OCI-M2 (cell line): ENCODE measurements around the gene TYW5.
A peak's percentile ranks its signal among the peaks of the same experiment; 100 is the strongest.
"Not testable (repeated sequence)": the region's sequence is repeated elsewhere in the genome, so short reads cannot be mapped to it uniquely, and the experiment has no call there.

ENCODE experiments used
- DNase-seq: peaks from one replicate; lab custom pipeline; 2025; ENCODE audit not compliant: unreplicated experiment; lab: John Stamatoyannopoulos, UW

The TYW5 gene

DNA sequence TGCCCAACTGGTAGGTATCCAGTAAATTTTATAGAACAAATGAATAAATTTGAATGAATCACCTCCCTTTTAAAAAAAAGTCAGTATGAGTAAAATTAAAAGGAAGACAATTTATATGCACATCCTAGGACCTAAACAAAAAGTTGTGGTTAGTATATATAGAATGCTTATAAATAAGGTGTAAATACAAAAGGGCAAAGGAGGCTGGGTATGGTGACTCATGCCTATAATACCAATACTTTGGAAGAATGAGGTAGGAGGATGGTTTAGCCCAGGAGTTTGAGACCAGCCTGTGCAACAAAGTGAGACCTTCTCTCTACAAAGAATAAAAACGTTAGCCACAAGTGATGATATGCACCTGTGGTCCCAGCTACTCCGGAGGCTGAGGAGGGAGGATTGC is 31.4 kb downstream of the TYW5 start:
- no peak for DNase-seq

GRCh38 chr2:199922856-199923255 is 32.4 kb downstream of the TYW5 start:
- DNase-seq: no peak

- DNase-seq: no peak
These were observed 38.3 kb downstream of the TYW5 start for GRCh38 chr2:199916980-199917379.

- no peak for DNase-seq
These were observed 40.8 kb downstream of the TYW5 start for GRCh38 chr2:199914372-199914958.

- DNase-seq: not testable (repeated sequence)
These were observed 42.7 kb downstream of the TYW5 start for GRCh38 chr2:199912553-199913114.

DNA sequence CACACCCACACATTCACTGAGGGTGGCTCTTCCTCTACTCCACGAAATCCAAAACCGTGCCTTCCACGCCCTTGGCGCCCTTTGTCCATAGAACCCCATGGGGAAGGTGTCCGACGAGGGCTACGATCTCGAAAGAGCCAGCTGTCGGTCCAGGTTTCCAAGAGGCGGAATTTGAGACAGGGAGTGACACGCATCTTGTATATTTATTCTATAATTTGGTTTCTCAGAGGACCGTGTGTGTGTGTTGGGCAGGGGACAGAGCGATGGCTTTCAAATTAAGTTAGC is 43.5 kb downstream of the TYW5 start:
- no peak for DNase-seq

DNA sequence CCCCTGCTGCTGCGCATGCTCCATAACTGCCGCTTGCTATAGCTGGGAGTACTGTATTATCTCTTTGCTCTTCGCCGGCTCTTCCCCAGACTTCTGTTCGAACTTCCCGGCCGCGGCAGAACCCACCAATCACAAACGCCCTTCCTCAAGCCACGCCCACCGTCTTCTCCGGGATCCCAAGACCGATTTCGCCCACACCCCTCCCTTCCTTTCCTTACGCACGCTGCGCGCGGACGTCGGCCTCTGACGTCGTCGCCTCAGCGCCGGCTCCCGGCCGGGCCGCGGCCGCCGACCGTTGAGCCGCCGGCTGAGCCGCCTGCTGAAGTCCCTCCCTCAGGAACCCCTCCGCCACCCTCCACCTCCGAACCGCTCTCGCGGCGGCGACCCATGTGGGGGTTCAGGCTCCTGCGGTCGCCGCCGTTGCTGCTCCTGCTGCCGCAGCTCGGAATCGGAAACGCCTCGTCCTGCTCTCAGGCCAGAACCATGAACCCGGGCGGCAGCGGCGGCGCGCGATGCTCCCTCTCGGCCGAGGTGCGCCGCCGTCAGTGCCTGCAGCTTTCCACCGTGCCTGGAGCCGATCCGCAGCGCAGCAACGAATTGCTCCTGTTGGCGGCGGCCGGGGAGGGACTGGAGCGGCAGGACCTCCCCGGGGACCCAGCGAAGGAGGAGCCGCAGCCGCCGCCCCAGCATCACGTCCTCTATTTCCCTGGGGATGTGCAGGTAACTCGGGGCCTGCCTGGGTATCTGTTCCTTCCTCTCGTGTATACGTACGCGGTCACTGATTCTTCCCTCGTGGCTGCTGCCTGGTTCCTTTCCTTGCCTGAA is 44.0 kb downstream of the TYW5 start, which contains the start of gene C2orf69:
C2orf69 (plus strand) TSS at position 242 of the 825 bp plus-strand sequence; CDS start at position 388, 146 bp downstream.
- DNase-seq: no peak

DNA sequence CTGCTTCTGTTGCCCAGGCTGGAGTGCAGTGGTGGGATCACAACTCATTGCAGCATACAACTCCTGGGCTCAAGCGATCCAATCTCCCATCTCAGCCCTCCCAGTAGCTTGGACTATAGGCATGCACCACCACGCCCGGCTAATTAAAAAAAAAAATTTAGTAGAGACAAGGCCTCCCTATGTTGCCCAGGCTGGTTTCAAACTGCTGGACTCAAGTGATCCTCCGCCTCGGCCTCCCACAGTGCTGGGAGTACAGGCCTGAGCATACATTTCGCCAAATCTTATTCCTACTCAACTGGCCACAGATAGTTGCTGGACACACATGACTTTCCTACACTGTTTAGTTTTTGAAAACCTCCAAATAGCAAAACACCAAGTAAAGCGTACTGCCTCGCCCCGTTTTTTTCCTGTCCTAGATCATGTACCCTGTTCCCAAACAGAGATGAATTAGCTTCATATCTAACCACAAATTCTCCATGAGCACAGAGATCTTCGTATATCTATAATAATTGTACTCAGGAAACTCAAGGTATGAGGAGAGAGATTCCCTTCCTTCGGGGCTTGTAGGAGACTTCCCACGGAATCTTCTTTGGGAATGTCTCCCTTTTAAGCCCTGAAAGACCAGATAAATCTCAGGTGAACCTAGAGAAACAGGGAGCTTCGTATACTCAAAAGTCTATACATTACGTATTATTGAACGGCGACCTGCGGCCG is 44.8 kb downstream of the TYW5 start:
- peak; percentile 55 for DNase-seq

- DNase-seq: no peak
These were observed 48.1 kb downstream of the TYW5 start for GRCh38 chr2:199907008-199907714.

- DNase-seq: peak; percentile 75
These were observed 52.2 kb downstream of the TYW5 start for GRCh38 chr2:199903111-199903510.

DNA sequence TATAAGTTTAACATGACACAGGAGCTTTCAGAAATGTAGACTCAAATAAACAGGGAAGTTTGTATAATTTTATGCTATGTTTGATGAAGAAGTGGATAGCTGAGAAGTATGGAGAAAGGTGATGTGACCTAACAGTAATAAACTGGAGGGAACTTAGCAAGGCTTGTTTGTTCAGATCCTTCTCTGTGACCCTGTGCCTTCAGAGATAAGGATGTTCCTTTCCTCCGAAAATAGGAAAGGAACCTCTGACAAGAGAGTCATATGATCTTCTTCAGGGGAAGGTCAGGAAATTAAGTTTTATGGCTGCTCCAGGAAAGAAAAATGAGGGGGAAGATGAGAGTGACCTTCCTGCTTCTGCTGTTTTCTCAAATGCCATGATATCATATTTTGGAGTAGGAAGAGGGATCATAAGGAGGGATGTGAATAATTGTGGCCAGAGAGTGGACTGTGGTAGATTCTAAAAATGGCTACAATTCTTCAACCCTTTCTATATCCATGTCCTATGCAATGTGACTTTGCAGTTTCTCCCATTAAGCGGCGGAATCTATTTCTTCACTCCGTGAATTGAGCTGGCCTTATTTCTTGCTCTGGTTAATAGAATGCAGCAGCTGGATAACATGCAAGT is 52.7 kb downstream of the TYW5 start:
- peak; percentile 55 for DNase-seq

- no peak for DNase-seq
These were observed 53.3 kb downstream of the TYW5 start for GRCh38 chr2:199901942-199902341.

GRCh38 chr2:199896617-199897016 is 58.7 kb downstream of the TYW5 start:
- DNase-seq: no peak

- DNase-seq: no peak
These were observed 59.9 kb downstream of the TYW5 start for GRCh38 chr2:199895406-199895805.

GRCh38 chr2:199883474-199884212 is 71.6 kb downstream of the TYW5 start:
- DNase-seq: no peak

DNA sequence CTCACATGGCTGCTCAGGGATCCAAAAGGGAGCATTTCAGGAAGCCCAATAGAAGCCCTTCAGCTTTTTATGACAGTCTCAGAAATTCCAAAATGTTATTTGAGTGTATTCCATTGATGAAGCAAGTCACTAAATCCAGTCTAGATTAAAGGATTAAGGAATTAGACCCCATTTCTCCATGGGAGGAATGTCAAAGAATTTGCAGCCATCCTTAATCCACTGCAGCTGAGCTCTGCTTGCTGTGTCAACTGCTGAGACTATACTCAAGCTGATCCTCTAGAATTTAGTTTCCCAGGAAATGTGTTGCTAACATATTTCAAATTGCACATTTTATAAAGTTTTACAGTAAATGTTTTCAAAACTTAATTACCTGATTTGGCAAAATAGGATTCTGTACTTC is 72.6 kb downstream of the TYW5 start:
- DNase-seq: no peak
